OCI-LY7 (cell line): ENCODE data around the gene GH1.

ENCODE experiments used
- CTCF ChIP-seq: fragments of 200-600 bp; sonication (generic); conservative IDR thresholded peaks from 2 replicates; pipeline ENCODE4 v1.5.1; 2014; ENCODE audit warnings: mild to moderate bottlenecking, antibody characterized with exemption, low read length, moderate library complexity, mixed read lengths
- EZH2phosphoT487 ChIP-seq: fragments of 200-600 bp; sonication (generic); IDR thresholded peaks from 2 replicates; pipeline ENCODE4 v1.6.1; 2018; ENCODE audit warnings: low read depth, borderline replicate concordance, mild to moderate bottlenecking, mixed run types, antibody characterized with exemption, low read length, moderate library complexity, mixed read lengths

DNA sequence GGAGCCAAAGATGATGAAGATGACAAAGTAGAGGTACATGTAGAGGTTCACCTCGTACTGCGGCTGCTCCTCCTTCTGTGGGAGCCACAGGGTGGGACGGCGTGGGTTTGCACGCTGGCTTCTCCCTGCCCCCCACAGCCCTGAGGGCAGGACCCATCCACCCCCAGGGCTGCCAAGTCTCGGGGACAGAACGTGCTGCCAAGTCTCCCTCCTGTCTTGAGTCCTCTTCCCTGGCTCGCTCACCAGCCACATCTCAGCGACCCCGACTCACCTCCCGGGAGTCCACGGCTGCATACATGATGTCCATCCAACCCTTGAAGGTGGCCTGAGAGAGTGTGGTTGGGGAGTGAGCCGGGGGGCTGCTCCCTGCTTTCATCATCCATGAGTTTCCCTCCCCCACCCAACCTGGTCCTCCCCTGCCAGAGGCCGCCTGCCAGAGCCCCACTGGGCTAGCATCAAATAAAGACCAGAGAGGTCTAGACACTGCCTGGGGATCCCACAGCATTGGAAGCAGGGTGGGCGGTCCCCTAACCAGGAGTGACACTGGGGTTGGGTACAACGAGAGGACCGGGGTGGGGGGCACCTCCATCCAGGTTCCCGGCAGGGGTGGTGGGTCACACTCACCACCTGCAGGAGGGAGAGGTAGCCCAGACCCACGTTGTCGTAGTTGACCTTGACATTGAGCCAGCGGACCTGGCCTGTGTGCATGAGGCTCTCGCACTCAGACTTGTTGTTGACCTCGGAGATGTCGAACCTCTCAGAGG lies 26.3 kb upstream of the GH1 start:
- TF ChIP-seq CTCF (no peak), EZH2phosphoT487 (no peak)
